ENCODE measurements around the gene AKAP8.
A peak's percentile ranks its signal among the peaks of the same experiment; 100 is the strongest.
"Not testable (repeated sequence)": the region's sequence is repeated elsewhere in the genome, so short reads cannot be mapped to it uniquely, and the experiment has no call there.

DNA sequence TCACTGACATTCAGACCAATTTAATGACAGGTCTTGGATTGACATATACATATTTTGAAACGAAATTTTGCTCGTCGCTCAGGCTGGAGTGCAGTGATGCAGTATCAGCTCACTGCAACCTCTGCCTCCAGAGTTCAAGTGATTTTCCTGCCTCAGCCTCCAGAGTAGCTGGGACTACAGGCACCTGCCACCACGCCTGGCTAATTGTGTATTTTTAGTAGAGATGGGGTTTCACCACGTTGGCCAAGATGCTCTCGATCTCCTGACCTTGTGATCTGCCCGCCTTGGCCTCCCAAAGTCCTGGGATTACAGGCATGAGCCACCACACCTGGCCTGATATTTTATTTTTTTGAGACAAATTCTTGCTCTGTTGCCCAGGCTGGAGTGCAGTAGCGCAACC lies 27.1 kb downstream of the AKAP8 start:
- TF ChIP-seq POLR2AphosphoS5 (IDR thresholded peaks at IDR 0.05; ENCODE audit: low read depth, low read length), result peak; percentile 0; the same call in 1 of the 2 replicates
- TF ChIP-seq TAF1 (IDR thresholded peaks at IDR 0.05; ENCODE audit: borderline replicate concordance, insufficient read depth, low read length), result not testable (repeated sequence)
